Liver (tissue), 3 donors: ENCODE measurements around the gene DNMT3A.

Experiments
- ATF3 ChIP-seq: IDR thresholded peaks from 2 replicates; pipeline ENCODE4 v1.6.1; 2016; ENCODE audit warnings: antibody characterized with exemption
- CTCF ChIP-seq: fragments of 150-350 bp; IDR thresholded peaks from 2 replicates; pipeline ENCODE4 v1.5.1; 2017; ENCODE audit warnings: improper control_type of control experiment, low read depth, low read length; ENCODE audit not compliant: missing input control
- EGR1 ChIP-seq, 2 donors: IDR thresholded peaks; 2 replicates each; pipeline ENCODE4 v1.6.1; 2016 to 2018; ENCODE audit warnings: antibody characterized with exemption in 2 of 2, low read depth in 2 of 2
- GABPA ChIP-seq, 2 donors: IDR thresholded peaks in 1 of 2; conservative IDR thresholded peaks in 1 of 2; 2 replicates each; pipeline ENCODE4 v1.6.1; 2016; ENCODE audit warnings: antibody characterized with exemption in 2 of 2, mild to moderate bottlenecking in 1 of 2, moderate library complexity in 1 of 2
- HNF4A ChIP-seq, 2 donors: conservative IDR thresholded peaks; 2 replicates each; pipeline ENCODE4 v1.6.1; 2016; ENCODE audit warnings: antibody characterized with exemption in 2 of 2, mild to moderate bottlenecking in 2 of 2
- HNF4G ChIP-seq: IDR thresholded peaks from 2 replicates; pipeline ENCODE4 v1.6.1; 2016; ENCODE audit warnings: antibody characterized with exemption
- MAX ChIP-seq: IDR thresholded peaks from 2 replicates; pipeline ENCODE4 v1.6.1; 2016; ENCODE audit warnings: antibody characterized with exemption
- RAD21 ChIP-seq, 2 donors: IDR thresholded peaks; 2 replicates each; pipeline ENCODE4 v1.6.1; 2016; ENCODE audit warnings: antibody characterized with exemption in 2 of 2, mild to moderate bottlenecking in 2 of 2
- REST ChIP-seq: IDR thresholded peaks from 2 replicates; pipeline ENCODE4 v1.6.1; 2016; ENCODE audit warnings: antibody characterized with exemption, mild to moderate bottlenecking
- RXRA ChIP-seq, 2 donors: IDR thresholded peaks; 2 replicates each; pipeline ENCODE4 v1.6.1; 2017 to 2018; ENCODE audit warnings: antibody characterized with exemption in 2 of 2, mild to moderate bottlenecking in 1 of 2
- ZBTB33 ChIP-seq: IDR thresholded peaks from 2 replicates; pipeline ENCODE4 v1.6.1; 2016; ENCODE audit warnings: antibody characterized with exemption
- donor health status: healthy.
- donor health status: healthy.

- no peak for TF ChIP-seq CTCF
- TF ChIP-seq MAX: no peak
- no peak for TF ChIP-seq REST
- TF ChIP-seq RAD21 (IDR thresholded peaks at IDR 0.05): no peak
- no peak for TF ChIP-seq ATF3
- no peak for TF ChIP-seq RXRA (IDR thresholded peaks at IDR 0.05)
- no peak for TF ChIP-seq ZBTB33
- TF ChIP-seq EGR1 (IDR thresholded peaks at IDR 0.05; ENCODE audit: low read depth in 2 of 2): no peak
- TF ChIP-seq GABPA (IDR thresholded peaks at IDR 0.05 in 1 of 2, conservative IDR thresholded peaks at IDR 0.05 in 1 of 2): no peak
- no peak for TF ChIP-seq HNF4G
- no peak for TF ChIP-seq HNF4A (conservative IDR thresholded peaks at IDR 0.05)
Observed at GRCh38 chr2:25265001-25265400, 76.7 kb downstream of the DNMT3A start.
